Measurements from ENCODE around the gene RAB10. TPM values are rescaled to one million over a fixed set of nuclear protein-coding genes. Genes with fewer than 3 reads are reported as not detected.

Gene RAB10
- total and polyA plus RNA-seq, 2 experiments from 2014 or later, result 100 to 122 TPM

DNA sequence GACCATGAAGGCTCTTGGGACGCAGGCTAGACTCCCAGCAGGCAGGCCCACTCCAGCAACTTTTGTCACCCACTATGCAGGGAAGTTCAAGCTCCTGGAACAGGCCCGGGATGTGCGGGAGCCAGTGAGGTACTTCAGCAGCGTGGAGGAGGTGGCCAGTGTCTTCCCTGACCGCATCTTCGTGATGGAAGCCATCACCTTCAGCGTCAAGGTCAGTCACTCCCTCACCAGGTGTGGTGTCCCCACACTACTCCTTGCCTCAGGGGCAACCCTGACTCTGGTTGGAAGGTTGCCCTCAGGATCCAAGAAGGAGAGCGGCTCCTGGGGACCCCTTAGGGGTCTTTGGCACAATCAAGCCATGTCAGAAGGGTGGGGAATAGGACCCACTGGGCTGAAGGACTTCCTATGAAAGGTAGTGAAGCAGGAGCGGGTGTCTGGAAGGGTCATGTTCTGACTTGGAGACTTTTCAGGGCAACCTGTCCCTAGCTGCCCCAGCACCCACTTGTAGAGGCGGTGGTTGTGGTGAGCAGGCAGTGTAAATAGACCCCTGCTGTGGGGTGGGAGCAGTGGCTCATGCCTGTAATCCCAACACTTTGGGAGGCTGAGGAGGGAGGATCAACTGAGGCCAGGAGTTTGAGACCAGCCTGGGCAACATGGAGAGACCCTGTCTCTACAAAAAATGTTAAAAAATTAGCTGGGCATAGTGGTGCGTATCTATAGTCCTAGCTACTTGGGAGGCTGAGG, 149.2 kb downstream of the RAB10 start:
- no peak for DNase-seq (ENCODE audit: low spot score)
- Histone ChIP-seq H3K27ac (no peak overlapping the region), H3K9me3 (ENCODE audit: low read depth) (no peaks in the 10 kb centered on the region), H2AFZ (no peak overlapping the region), H3K27me3 (no peaks in the 10 kb centered on the region), H3K79me2 (no peaks in the 10 kb centered on the region), H3K9me2 (replicated peaks; ENCODE audit: insufficient read depth) (no peaks in the 10 kb centered on the region), H3K4me3 (no peak overlapping the region), H4K20me1 (ENCODE audit: insufficient read depth, poor library complexity, severe bottlenecking) (no peaks in the 10 kb centered on the region), H3K4me2 (no peak overlapping the region), H3K4me1 (ENCODE audit: insufficient read depth) (peaks cover 12% of the 10 kb centered on the region), H3K36me3 (replicated peaks; ENCODE audit: insufficient read depth, low read depth) (no peaks in the 10 kb centered on the region)
- TF ChIP-seq EZH2phosphoT487 (IDR thresholded peaks at IDR 0.05; ENCODE audit: low read depth, severe bottlenecking, unreplicated experiment) (no peak), EZH2 (IDR thresholded peaks at IDR 0.05; ENCODE audit: borderline replicate concordance) (no peak)
- TF ChIP-seq, protein P1, sequence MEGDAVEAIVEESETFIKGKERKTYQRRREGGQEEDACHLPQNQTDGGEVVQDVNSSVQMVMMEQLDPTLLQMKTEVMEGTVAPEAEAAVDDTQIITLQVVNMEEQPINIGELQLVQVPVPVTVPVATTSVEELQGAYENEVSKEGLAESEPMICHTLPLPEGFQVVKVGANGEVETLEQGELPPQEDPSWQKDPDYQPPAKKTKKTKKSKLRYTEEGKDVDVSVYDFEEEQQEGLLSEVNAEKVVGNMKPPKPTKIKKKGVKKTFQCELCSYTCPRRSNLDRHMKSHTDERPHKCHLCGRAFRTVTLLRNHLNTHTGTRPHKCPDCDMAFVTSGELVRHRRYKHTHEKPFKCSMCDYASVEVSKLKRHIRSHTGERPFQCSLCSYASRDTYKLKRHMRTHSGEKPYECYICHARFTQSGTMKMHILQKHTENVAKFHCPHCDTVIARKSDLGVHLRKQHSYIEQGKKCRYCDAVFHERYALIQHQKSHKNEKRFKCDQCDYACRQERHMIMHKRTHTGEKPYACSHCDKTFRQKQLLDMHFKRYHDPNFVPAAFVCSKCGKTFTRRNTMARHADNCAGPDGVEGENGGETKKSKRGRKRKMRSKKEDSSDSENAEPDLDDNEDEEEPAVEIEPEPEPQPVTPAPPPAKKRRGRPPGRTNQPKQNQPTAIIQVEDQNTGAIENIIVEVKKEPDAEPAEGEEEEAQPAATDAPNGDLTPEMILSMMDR (IDR thresholded peaks at IDR 0.05; ENCODE audit: poor library complexity), result no peak
- WGBS (ENCODE audit: low lambda C conversion rate, missing lambda C conversion rate), result 97% methylated on average over 11 of the region's 11 CpGs

DNA sequence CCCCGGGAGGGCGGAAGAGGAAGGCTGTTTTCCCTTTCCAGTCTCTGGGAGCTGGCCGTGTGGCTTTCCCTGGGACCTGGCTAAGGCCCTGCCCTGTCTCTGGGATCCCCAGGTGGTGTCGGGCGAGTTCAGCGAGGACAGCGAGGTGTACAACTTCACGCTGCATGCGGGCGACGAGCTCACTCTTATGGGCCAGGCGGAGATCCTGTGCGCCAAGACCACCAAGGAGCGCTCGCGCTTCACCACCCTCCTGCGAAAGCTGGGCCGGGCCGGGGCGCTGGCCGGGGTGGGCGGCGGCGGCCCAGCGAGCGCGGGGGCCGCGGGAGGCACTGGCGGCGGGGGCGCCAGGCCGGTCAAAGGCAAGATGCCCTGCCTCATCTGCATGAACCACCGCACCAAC, 150.2 kb downstream of the RAB10 start:
- no peaks in the 10 kb centered on the region for H4K20me1 ChIP-seq (ENCODE audit: insufficient read depth, poor library complexity, severe bottlenecking)
- peaks cover 10% of the 10 kb centered on the region for H3K4me1 ChIP-seq (ENCODE audit: insufficient read depth)
- no peaks in the 10 kb centered on the region for H3K36me3 ChIP-seq (replicated peaks; ENCODE audit: insufficient read depth, low read depth)
- WGBS (ENCODE audit: low lambda C conversion rate, missing lambda C conversion rate), result 74% methylated on average over 25 of the region's 34 CpGs
- no peaks in the 10 kb centered on the region for H3K79me2 ChIP-seq
- no peak overlapping the region for H3K27ac ChIP-seq
- H3K9me2 ChIP-seq (replicated peaks; ENCODE audit: insufficient read depth), result no peaks in the 10 kb centered on the region
- H3K4me2 ChIP-seq, result peak overlapping the region; percentile 93
- no peaks in the 10 kb centered on the region for H3K9me3 ChIP-seq (ENCODE audit: low read depth)
- DNase-seq (ENCODE audit: low spot score), result no peak
- peak overlapping the region; percentile 71 for H2AFZ ChIP-seq
- H3K4me3 ChIP-seq, result no peak overlapping the region
- TF ChIP-seq EZH2phosphoT487 (IDR thresholded peaks at IDR 0.05; ENCODE audit: low read depth, severe bottlenecking, unreplicated experiment), result no peak
- no peak for TF ChIP-seq EZH2 (IDR thresholded peaks at IDR 0.05; ENCODE audit: borderline replicate concordance)
- TF ChIP-seq, protein P1 (IDR thresholded peaks at IDR 0.05; ENCODE audit: poor library complexity), result no peak
- no peaks in the 10 kb centered on the region for H3K27me3 ChIP-seq

DNA sequence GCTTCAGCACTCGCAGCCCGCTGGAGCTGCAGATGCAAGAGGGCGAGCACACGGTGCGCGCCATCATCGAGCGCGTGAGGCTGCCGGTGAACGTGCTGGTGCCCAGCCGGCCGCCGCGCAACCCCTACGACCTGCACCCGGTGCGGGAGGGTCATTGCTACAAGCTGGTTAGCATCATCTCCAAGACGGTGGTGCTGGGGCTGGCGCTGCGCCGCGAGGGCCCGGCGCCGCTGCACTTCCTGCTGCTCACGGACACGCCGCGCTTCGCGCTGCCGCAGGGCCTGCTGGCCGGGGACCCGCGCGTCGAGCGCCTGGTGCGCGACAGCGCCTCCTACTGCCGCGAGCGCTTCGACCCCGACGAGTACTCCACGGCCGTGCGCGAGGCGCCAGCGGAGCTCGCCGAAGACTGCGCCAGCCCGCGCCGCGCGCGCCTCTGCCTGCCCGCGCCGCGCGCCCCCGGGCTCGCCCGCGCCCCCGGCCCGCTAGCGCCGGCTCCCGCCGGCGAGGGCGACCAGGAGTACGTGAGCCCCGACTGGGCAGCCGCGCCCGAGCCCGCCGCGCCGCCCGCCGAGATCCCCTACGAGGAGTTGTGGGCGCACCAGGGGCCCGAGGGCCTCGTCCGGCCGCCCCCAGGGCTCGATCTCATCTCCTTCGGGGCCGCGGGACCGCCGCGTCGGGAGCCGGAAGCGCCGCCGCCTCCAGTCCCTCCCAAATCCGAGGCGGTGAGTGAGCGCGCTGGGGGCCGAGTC, 150.8 kb downstream of the RAB10 start:
- H3K4me3 ChIP-seq, result peak overlapping the region; percentile 26
- no peak for TF ChIP-seq EZH2 (IDR thresholded peaks at IDR 0.05; ENCODE audit: borderline replicate concordance)
- TF ChIP-seq, protein P1 (IDR thresholded peaks at IDR 0.05; ENCODE audit: poor library complexity), result peak; percentile 61
- H3K4me1 ChIP-seq (ENCODE audit: insufficient read depth), result peaks cover 6% of the 10 kb centered on the region
- no peaks in the 10 kb centered on the region for H3K9me2 ChIP-seq (replicated peaks; ENCODE audit: insufficient read depth)
- H2AFZ ChIP-seq, result peak overlapping the region; percentile 74
- WGBS (ENCODE audit: low lambda C conversion rate, missing lambda C conversion rate), result 5% methylated on average over 100 of the region's 114 CpGs
- H3K36me3 ChIP-seq (replicated peaks; ENCODE audit: insufficient read depth, low read depth), result no peaks in the 10 kb centered on the region
- H3K9me3 ChIP-seq (ENCODE audit: low read depth), result no peaks in the 10 kb centered on the region
- H3K27ac ChIP-seq, result no peak overlapping the region
- no peaks in the 10 kb centered on the region for H3K79me2 ChIP-seq
- peak overlapping the region; percentile 93 for H3K4me2 ChIP-seq
- H3K27me3 ChIP-seq, result no peaks in the 10 kb centered on the region
- no peaks in the 10 kb centered on the region for H4K20me1 ChIP-seq (ENCODE audit: insufficient read depth, poor library complexity, severe bottlenecking)
- peak; percentile 93 for DNase-seq (ENCODE audit: low spot score)

Data from hepatocyte (in vitro differentiated cells).